NCI-H146 treated with DMSO at 0.1 percent for 48 hours (cell line): ENCODE measurements around the gene UBE2Q1.

Source experiments
- DNase-seq: peaks from one replicate; lab custom pipeline; 2025; ENCODE audit not compliant: unreplicated experiment; lab: John Stamatoyannopoulos, UW

The UBE2Q1 gene

GRCh38 chr1:154512760-154513159, 45.7 kb downstream of the UBE2Q1 start:
- no peak for DNase-seq

- DNase-seq = no peak
These were observed 54.6 kb downstream of the UBE2Q1 start for GRCh38 chr1:154503898-154504297.

- no peak for DNase-seq
These were observed 55.7 kb downstream of the UBE2Q1 start for GRCh38 chr1:154502744-154503115.

GRCh38 chr1:154502066-154502743, 56.3 kb downstream of the UBE2Q1 start, which contains the start of the genes SHE and TDRD10:
Gene SHE (minus strand): TSS chr1:154502412. CDS start chr1:154502026, 386 bp downstream.
Gene TDRD10 (plus strand): TSS chr1:154502219. CDS start chr1:154506904, 4,685 bp downstream.
- DNase-seq = no peak

- DNase-seq = no peak
These were observed 56.9 kb downstream of the UBE2Q1 start for GRCh38 chr1:154501423-154502065.

- DNase-seq = no peak
These were observed 57.9 kb downstream of the UBE2Q1 start for GRCh38 chr1:154500533-154500932.

GRCh38 chr1:154499446-154499845, 59.0 kb downstream of the UBE2Q1 start:
- DNase-seq = no peak
